Measurements from ENCODE around the gene RBM14. TPM values are rescaled to one million over a fixed set of nuclear protein-coding genes. Genes with fewer than 3 reads are reported as not detected.

Gene RBM14
- total RNA-seq = 16.6 and 41.8 TPM in 2 replicates

GRCh38 chr11:66616379-66617154, at the start of gene RBM14:
TSS of gene RBM14 (plus strand) at chr11:66616630. CDS start at chr11:66616721, 91 bp downstream.

GRCh38 chr11:66568124-66568916, 48.1 kb upstream of the RBM14 start, which contains the start of gene CTSF:
TSS of gene CTSF (minus strand) at chr11:66568606. CDS start at chr11:66568486, 120 bp downstream.

GRCh38 chr11:66592457-66593302, 23.8 kb upstream of the RBM14 start, which contains the start of the genes CCDC87 and CCS:
TSS of gene CCDC87 (minus strand) at chr11:66593063. CDS start at chr11:66593015, 48 bp downstream.
TSS of gene CCS (plus strand) at chr11:66593185. CDS start at chr11:66593262, 77 bp downstream.

GRCh38 chr11:66638177-66639065, 22.0 kb downstream of the RBM14 start, which contains the start of gene RBM4:
TSS of gene RBM4 (plus strand) at chr11:66638703. CDS start at chr11:66639712, 1,009 bp downstream.

Other genes starting within 250 kb of the RBM14 start
- gene SLC29A2, start 244.9 kb upstream of the RBM14 start, total RNA-seq = 0.76 and 0.97 TPM in 2 replicates
- not detected in 2 replicates for gene NPAS4, start 195.6 kb upstream of the RBM14 start, total RNA-seq
- 55.9 and 81.8 TPM in 2 replicates for gene MRPL11, start 177.8 kb upstream of the RBM14 start, total RNA-seq
- gene PELI3, start 149.7 kb upstream of the RBM14 start, total RNA-seq = 2.9 and 3.2 TPM in 2 replicates
- 50.8 and 58.8 TPM in 2 replicates for gene DPP3, start 136.2 kb upstream of the RBM14 start, total RNA-seq
- gene BBS1, start 106.0 kb upstream of the RBM14 start, total RNA-seq = 17.9 and 23.4 TPM in 2 replicates
- gene ZDHHC24, start 70.6 kb upstream of the RBM14 start, total RNA-seq = 16.7 and 18.8 TPM in 2 replicates
- gene ACTN3, start 69.7 kb upstream of the RBM14 start, total RNA-seq = under 0.01 and 0.30 TPM in 2 replicates
- 13.3 and 17.2 TPM in 2 replicates for gene CTSF, start 48.0 kb upstream of the RBM14 start, total RNA-seq
- gene CCDC87, start 23.6 kb upstream of the RBM14 start, total RNA-seq = under 0.01 and 0.15 TPM in 2 replicates
- 46.4 and 49.2 TPM in 2 replicates for gene CCS, start 23.4 kb upstream of the RBM14 start, total RNA-seq
- 118 and 149 TPM in 2 replicates for gene RBM4, start 22.1 kb downstream of the RBM14 start, total RNA-seq
- gene RBM4B, start 61.3 kb downstream of the RBM14 start, total RNA-seq = 15.3 and 22.9 TPM in 2 replicates
- gene SPTBN2, start 112.6 kb downstream of the RBM14 start, total RNA-seq = 26.3 and 38.3 TPM in 2 replicates
- 12.2 and 14.0 TPM in 2 replicates for gene RCE1, start 226.8 kb downstream of the RBM14 start, total RNA-seq
- gene LRFN4, start 240.4 kb downstream of the RBM14 start, total RNA-seq = 15.0 and 19.8 TPM in 2 replicates

Measured in epithelial cell of umbilical artery (primary cell).